NCI-H2227 (cell line): ENCODE measurements around the gene TRIP12.
"Not testable (repeated sequence)": the region's sequence is repeated elsewhere in the genome, so short reads cannot be mapped to it uniquely, and the experiment has no call there.

Experiments used
- DNase-seq: peaks from one replicate; lab custom pipeline; 2025; ENCODE audit not compliant: unreplicated experiment; lab: John Stamatoyannopoulos, UW

Gene TRIP12

DNA sequence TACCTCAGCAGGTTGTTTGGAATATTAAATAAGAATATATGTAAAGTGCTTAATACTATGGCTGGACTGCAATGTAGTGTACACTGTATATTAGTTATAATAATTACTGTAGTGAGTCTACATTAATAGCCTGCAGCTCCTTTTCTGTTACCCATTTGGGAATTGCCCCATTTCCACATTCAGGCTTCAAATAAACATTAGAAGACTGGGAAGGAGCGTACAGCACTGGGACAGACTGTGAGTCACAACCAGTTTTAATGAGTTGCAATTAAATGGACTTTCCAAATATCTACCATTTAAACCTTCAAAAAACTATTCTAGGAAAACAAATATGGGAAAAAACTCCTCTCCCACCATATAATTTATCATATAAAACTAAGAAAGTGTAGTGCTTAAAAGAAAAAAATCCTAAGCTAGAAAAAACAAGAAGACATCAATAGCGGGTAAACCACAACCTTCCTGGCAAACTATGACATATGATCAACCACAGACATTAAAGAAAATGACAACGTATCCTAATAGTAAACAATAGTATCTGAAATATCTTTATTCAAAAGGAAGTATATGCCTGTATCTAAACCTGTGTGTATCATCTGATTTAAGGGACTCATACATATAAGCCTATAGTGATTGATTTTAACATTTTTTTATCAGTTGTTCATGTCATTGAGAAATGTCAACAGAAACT lies 86.1 kb downstream of the TRIP12 start:
- DNase-seq = no peak

DNA sequence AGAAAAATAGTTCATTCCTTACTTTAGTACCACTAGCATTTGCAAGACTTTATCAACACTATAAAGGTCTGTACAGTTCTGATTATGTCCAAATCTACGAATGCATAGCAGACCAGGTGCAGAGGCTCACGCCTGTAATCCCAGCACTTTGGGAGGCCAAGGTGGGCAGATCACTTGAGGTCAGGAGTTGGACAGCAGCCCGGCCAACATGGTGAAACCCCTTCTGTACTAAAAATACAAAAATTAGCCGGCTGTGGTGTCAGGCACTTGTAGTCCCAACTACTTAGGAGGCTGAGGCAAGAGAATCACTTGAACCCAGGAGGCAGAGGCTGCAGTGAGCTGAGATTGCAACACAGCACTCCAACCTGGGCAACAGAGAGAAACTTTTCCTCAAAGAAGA lies 87.4 kb downstream of the TRIP12 start:
- DNase-seq = not testable (repeated sequence)

DNA sequence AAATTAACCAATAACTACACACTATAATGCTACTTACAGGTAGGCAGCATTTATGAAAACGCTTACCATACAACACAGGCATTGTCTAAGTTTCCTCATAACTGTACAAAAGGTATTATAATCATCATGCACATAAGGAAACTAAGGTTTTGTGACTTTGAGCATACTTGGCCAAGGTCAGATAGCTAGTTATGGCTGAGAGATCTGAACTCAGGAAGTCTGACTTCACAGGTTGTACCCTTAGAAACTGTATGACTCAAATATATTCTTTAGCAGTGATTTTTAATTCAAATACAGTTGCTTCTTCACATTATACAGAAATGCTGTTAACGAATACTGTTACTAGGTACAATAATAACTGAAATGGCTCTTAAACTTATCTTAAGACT lies 89.3 kb downstream of the TRIP12 start:
- no peak for DNase-seq

DNA sequence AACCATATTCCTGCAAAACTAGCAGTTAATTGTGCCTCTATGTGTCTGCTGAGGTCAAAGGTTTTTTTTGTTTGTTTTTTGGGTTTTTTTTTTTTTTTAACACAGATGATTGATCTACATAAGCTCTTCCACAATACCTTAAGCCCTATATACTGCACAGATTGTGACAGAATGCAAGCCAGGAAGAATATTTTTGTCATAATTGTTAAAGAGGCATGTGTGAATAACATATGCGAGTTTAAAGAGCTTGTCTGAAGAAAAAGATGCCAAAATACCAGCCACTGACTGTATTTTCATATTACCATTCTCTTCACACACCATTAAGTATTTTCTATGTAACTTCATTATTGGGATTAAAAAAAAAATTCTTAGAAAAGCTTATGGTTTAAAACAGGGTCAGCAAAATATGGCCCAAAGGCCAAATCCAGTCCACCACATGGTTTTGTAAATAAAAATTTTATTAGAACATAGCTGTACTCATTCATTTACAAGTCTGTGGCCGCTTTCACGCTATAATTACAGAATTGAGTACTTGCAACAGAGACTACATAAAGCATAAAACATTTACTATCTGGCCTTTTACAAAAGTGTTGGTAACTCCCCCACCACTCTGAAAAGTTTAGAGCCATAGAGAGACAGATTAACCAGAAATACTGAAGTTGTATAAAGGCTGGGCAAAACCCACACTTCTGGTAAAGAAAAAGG lies 89.9 kb downstream of the TRIP12 start:
- DNase-seq = no peak

DNA sequence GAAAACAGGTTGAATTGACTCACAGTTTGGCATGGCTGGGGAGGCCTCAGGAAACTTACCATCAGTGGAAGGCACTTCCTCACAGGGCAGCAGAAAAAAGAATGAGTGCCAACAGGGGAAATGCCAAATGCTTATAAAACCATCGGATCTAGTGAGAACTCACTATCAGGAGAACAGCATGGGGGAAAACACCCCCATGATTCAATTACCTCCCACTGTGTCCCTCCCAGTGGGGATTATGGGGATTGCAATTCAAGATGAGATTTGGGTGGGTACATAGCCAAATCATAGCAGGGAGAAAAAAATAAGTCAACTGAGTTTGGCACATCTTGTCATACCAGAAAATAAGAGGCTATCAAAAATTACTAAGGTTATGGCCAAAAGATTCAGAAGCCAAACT lies 96.3 kb downstream of the TRIP12 start:
- no peak for DNase-seq

DNA sequence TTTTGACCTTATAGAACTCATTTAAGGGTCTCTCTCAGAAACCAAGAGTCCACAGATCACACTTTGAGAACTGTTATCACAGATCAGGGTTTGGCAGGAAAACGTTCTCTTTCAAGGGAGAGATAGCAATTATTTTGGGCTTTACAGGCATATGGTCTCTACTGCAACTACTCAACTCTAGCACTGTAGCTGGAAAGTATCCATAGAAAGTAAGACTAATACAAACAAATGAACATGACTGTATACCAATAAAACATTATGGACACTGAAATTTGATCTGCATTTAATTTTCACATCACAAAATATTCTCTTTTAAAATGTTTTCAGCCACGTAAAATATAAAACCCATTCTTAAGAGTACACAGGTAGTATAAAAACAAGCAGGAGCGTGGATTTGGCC lies 100.5 kb downstream of the TRIP12 start:
- DNase-seq = no peak

DNA sequence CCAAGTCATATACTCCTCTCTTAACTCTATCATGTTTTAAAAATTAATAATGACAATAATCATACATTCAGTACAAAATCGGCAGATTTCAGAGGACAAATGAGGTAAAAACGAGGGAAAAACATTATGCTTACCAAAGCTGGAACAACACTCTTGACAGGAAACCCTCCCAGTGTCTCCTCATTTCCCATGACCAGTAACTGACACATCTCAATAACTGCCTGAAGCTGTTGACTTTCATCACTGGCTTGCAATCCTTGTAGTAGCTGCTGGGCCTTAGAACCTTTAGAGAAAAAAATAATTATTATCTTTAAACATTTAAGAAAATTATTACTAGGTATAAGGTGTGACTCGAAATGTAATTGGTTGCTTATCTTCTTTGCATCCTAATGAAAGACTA lies 103.6 kb downstream of the TRIP12 start:
- no peak for DNase-seq

DNA sequence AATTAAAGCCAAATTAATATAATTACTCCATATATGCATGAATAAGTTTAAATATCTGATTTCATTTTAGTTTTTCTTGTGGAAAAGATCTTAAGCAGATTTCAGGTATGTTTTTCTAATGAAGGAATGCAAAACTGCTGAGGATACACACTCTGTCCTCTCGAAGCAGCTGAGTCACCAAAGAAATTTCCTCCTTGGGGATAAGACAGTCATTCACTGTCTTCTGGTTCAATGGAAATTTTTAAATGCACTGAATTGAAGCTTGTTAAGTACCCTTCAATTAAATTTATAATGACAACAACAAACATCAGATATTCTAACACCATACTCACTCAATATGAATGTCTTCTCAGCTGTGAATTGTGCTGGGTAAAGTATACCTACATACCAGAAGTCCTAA lies 106.0 kb downstream of the TRIP12 start:
- no peak for DNase-seq

DNA sequence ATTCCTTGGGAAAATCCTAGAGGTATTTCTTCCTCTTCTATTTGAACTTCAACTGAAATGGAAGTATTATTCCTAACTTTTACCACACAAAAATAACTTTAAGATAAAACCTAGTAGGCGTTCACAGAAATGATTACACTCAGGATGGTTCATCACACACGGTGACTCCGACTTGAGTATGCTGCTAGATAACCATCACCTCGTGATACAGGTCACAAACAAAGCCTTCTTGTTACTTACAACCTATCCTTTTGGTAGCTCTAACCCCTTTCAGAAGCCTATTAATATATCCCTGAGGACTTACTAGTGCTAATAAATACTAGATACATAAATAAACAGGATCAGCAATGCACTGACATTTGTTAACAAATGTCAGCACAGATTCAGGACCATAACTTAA lies 106.5 kb downstream of the TRIP12 start:
- no peak for DNase-seq

DNA sequence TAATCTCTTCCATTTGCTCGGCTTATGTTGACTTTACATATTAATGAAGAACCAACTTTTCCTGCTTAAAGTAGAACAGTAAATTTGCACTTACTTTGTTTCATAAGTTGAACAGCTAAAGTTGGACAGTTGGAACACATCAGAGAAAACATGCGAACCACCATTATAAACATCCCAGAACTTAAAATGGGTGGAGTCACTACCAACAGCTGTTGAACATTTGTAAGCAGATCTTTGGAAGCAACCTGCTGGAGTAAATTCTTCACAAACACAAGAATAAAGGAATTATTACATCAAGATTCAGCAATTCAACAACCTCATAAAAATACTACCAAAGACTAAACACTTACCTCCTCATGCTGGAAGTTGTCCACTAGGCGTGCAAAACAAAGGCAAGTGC lies 111.0 kb downstream of the TRIP12 start:
- DNase-seq = no peak

DNA sequence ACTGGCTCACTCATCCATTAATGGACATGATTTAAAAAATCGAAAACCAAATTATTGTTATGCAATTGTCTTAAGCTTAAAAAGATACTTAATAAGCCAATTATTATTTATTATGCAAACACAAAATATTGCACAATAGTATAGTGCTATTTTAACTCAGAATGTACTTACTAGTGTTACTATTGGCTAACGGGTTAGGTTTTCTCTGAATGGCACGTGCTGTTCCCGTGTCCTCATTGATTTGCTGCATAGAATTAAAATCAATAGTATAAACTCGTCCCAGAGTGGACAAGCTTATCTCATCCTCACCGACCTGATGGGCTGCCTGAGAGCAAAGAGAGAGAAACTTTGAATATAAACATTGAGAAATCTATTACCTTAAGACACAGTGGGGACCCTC lies 116.2 kb downstream of the TRIP12 start:
- DNase-seq = no peak

DNA sequence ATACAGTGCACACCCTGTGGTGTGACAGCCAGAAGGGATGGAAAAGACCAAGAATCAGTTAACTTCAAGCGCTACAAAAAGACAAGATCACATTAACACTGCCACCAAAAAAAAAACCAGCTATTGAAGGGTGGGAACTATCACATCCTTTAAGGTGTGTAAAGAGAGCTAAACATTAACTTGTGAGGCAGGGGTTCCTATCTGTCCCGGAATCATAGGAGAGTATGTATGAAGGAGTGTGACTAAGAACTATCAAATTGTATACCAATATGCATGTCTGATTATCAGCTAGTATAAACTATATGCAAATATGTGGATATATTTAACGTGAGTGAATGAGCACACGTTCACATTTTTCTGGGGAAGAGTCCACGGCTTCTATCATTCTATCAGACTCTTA lies 119.0 kb downstream of the TRIP12 start:
- no peak for DNase-seq

DNA sequence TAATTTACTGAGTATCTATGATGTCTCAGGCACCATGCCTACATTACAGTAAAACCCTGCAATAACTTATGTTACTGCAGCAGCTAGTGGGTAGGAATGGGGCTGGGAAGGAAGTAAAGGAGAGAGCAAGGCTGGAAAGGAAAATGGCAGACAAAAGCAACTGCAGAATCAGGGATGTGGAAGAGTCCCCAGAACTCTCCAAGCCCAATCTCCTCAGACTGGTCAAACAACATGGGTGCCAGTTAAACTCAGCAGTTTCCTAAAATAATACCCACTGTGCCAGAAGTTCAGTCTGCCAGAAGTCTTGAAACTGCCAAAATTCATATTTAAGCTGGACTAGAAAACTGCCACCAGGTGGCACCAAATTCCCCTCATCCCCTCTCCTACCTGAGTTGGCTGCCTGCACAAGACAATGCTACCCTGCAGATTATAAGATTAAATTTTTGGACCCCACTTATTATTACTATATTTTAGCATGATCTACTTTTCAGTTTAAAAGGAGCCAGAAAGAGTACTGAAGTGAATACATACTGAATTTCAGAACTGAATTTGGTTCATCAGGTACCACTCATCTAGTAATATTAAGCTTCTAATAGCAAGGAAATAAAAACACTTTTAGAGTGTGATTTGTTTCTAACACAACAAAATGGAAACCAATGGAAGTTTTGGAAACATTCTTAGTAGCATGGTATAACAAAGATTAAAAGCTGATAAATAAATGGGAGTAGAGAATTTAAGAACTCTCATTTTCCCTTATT lies 120.6 kb downstream of the TRIP12 start:
- peak; percentile 64 for DNase-seq

DNA sequence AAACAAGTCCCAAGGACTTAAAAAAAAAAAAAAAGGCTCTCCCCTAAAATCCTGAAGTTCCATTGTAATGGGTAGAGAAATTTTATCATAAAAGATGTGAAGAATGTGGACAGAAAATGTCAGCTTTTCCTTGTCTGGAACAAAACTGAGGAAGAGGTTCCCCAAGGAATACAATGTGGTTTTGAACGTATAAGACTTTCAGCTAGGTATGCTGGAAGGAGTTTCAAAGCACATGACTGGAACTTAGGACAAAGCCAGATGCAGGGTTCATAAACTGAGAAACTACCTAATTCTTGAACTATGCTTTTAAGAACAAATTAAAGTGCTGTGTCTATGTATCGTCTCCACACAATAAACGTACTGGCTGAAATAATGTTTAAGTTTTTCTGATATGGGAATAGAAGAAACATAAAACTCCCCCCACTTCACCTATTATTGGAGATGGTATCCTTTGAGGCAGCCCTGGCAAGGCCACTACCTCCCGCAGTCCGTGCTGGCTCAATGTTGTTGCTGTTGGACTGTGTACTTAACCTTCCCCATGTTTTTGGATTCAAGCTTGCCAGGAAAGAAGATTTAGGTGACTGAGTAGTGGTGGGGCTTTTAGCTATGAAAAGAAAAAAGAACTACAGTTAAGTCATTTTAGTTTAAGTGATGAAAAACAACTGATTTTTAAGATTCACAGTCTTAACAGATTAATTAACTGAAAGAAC lies 123.2 kb downstream of the TRIP12 start:
- no peak for DNase-seq

DNA sequence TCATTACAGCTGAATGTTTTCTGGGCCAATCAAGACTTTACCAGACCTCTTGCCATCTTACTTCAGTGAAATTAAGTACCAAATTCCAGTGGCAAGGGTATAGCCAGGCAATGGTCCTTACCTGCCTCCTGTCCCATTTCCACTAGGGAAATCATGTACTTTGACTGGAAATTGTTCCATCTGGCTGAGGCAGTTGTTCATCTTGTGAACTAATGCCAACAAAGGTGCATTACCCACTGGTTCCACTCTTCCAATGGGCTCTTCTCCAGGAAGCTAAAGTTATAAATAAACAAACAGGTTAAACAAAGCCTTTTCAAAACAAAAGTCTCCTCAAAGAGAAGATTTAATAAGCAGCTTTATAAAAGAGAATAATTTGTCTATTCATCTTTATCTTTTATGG lies 126.8 kb downstream of the TRIP12 start:
- DNase-seq = no peak

DNA sequence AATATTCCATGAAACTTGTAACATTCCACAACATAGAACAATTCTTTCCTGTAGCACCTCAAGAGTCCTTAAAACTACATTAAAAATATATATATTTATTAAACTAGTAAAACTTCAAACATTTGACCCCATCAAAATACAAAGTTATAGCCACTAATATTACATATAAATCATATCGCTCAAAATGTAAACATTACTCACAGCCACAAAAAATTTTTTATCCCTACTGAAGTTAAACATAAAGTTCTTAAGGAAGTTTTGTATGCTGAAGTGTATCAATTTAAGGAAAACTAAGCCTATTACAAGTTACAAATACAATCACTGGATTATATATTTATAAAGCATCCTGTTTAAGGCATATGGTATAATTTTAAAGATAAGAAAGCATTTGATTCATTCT lies 127.2 kb downstream of the TRIP12 start:
- no peak for DNase-seq

DNA sequence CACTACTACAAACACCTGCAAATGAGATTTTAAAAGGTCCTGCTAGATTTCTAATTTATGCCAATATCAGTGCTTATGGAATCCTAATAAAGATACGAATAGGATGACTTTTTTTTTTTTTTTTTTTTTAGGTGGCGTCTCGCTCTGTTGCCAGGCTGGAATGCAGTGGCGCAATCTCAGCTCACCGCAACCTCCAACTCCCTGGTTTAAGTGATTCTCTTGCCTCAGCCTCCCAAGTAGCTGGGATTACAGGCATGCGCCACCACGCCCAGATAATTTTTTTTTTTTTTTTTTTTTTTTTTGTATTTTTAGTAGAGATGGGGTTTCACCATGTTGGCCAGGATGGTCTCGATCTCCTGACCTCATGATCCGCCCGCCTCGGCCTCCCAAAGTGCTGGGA lies 135.5 kb downstream of the TRIP12 start:
- not testable (repeated sequence) for DNase-seq

DNA sequence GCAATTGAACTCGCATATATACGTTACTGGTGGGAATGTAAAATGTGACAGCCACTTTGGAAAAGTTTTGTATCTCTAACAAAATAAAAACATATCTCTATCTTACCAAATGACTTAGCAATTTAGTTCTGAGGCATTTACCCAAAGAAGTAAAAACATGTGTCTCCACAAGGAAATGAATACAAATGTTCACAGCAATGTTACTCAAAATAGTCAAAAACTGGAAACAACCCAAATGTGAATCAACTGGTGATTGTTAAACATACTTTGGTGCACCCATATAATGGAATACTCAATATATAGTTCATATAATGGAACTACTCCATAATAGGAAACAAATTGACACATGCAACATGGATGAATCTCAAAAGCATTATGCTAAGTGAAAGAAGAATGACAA lies 137.0 kb downstream of the TRIP12 start:
- DNase-seq = no peak

DNA sequence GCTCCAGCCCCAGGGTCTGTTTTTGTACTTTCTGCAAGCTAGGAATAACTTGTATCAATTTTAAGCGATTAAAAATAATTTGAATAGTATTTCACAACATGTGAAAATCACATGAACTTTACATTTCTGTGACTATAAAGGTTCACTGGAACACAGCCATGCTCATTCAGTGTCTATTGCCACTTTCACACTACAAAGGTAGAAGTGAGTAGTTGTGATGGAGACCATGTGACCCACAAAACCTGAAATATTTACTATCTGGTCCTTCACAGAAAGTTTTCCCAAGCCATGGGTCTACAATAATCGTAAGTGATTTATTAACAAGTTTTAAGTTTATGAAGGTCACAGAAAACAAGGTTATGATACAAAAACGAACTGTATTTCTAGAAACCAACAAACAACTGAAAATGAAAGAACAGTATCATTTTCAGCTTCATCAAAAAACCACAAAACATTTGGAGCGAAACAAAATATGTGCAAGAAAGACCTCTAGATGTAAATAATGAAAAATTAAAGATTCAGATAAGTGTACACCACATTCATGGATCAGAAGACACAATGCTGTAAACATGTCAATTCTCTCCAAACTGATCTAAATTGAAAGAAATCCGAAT lies 138.6 kb downstream of the TRIP12 start:
- DNase-seq = no peak

DNA sequence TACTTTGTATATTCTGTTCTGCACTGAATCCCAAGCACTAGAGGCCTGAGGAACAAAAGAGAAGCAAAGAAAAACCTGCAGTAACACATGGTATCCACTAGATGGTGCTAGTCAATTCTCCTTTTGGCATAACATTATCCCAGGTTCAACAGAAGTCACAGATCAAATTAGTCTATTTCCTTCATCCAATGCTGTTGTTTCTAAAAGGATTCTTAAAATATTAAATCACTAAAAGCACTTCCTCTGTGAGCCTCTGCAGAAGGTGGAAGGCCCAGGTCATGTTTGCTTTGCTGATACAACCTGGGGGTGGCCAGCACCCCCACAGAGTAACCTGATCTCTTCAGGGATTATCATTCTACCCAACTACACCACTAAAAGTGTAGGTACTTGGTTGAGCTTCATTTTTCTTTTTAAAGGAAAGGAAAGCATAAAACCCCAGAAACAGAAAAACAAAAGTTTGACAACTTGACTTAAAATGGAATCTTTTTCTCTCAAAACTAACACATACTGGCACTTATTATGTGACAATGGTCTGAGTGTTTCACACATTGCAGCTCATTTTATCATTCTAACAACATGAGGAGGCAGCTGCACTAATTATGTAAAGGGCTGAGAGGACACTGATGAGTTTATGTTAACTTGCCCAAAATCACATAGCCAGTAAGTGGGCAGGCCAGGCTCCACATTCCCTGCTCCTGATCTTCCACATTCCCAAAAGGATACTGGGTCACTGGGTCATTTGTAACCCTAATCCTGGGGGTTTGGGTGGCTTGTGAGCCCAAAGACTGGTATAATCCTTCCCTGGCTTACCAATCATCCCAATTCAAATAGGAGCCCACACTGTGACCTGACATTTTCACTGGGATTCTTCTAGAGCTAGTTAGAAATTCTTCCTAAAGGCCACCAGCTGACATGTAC lies 140.7 kb downstream of the TRIP12 start:
- peak; percentile 52 for DNase-seq
